Measurements from ENCODE around the gene SYNJ1.

GRCh38 chr21:32674731-32675130, 53.1 kb downstream of the SYNJ1 start:
- TF ChIP-seq, protein P1, sequence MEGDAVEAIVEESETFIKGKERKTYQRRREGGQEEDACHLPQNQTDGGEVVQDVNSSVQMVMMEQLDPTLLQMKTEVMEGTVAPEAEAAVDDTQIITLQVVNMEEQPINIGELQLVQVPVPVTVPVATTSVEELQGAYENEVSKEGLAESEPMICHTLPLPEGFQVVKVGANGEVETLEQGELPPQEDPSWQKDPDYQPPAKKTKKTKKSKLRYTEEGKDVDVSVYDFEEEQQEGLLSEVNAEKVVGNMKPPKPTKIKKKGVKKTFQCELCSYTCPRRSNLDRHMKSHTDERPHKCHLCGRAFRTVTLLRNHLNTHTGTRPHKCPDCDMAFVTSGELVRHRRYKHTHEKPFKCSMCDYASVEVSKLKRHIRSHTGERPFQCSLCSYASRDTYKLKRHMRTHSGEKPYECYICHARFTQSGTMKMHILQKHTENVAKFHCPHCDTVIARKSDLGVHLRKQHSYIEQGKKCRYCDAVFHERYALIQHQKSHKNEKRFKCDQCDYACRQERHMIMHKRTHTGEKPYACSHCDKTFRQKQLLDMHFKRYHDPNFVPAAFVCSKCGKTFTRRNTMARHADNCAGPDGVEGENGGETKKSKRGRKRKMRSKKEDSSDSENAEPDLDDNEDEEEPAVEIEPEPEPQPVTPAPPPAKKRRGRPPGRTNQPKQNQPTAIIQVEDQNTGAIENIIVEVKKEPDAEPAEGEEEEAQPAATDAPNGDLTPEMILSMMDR (IDR thresholded peaks at IDR 0.05), result no peak
- no peak for TF ChIP-seq POLR2A (IDR thresholded peaks at IDR 0.05)
